ENCODE data around the gene SERPINA3. TPM values are rescaled to one million over a fixed set of nuclear protein-coding genes. Genes with fewer than 3 reads are reported as not detected.

SERPINA3 gene
- total RNA-seq, 1 experiment from 2014 or later = 0.17 TPM

GRCh38 chr14:94583557-94583956 is 28.6 kb upstream of the SERPINA3 start:
- POLR2A ChIA-PET (ENCODE audit: low non-redundant PET) = interaction anchor here (0.6 kb wide), 1 partner anchor 843 kb away, joined by 13 read pairs; no protein-coding TSS in a partner anchor
- intact Hi-C loops (cut with micrococcal nuclease; ENCODE audit: unreplicated experiment) = no loop called here
- no peaks in the 10 kb centered on the region for H3K27me3 ChIP-seq (replicated peaks; ENCODE audit: insufficient read depth, low read depth, low read length, poor library complexity)
- no peak for DNase-seq (ENCODE audit: low spot score)
- H3K27ac ChIP-seq (ENCODE audit: low read depth, low read length, poor library complexity, severe bottlenecking) = no peak overlapping the region
- H3K36me3 ChIP-seq (ENCODE audit: insufficient read depth, low read length, poor library complexity, severe bottlenecking) = no peaks in the 10 kb centered on the region
- no peaks in the 10 kb centered on the region for H3K9me3 ChIP-seq (ENCODE audit: low read depth, low read length, poor library complexity, severe bottlenecking)
- CTCF ChIA-PET = no interaction called here
- TF ChIP-seq, protein P1, sequence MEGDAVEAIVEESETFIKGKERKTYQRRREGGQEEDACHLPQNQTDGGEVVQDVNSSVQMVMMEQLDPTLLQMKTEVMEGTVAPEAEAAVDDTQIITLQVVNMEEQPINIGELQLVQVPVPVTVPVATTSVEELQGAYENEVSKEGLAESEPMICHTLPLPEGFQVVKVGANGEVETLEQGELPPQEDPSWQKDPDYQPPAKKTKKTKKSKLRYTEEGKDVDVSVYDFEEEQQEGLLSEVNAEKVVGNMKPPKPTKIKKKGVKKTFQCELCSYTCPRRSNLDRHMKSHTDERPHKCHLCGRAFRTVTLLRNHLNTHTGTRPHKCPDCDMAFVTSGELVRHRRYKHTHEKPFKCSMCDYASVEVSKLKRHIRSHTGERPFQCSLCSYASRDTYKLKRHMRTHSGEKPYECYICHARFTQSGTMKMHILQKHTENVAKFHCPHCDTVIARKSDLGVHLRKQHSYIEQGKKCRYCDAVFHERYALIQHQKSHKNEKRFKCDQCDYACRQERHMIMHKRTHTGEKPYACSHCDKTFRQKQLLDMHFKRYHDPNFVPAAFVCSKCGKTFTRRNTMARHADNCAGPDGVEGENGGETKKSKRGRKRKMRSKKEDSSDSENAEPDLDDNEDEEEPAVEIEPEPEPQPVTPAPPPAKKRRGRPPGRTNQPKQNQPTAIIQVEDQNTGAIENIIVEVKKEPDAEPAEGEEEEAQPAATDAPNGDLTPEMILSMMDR (conservative IDR thresholded peaks at IDR 0.05; ENCODE audit: low read depth, low read length) = no peak
- TF ChIP-seq EZH2 (IDR thresholded peaks at IDR 0.05; ENCODE audit: borderline replicate concordance, low read depth, low read length, poor library complexity, severe bottlenecking) = no peak
- no peaks in the 10 kb centered on the region for H3K4me1 ChIP-seq (ENCODE audit: insufficient read depth, low read length, poor library complexity, severe bottlenecking)
- no TSS peak for BruUV-seq (replicated peaks)
- no peak overlapping the region for H3K4me3 ChIP-seq (ENCODE audit: low read depth, low read length, poor library complexity, severe bottlenecking)

- BruUV-seq (replicated peaks) = no TSS peak
- Histone ChIP-seq H3K27me3 (replicated peaks; ENCODE audit: insufficient read depth, low read depth, low read length, poor library complexity) (no peaks in the 10 kb centered on the region), H3K27ac (ENCODE audit: low read depth, low read length, poor library complexity, severe bottlenecking) (no peak overlapping the region), H3K4me1 (ENCODE audit: insufficient read depth, low read length, poor library complexity, severe bottlenecking) (no peaks in the 10 kb centered on the region), H3K9me3 (ENCODE audit: low read depth, low read length, poor library complexity, severe bottlenecking) (no peaks in the 10 kb centered on the region), H3K4me3 (ENCODE audit: low read depth, low read length, poor library complexity, severe bottlenecking) (no peak overlapping the region), H3K36me3 (ENCODE audit: insufficient read depth, low read length, poor library complexity, severe bottlenecking) (no peaks in the 10 kb centered on the region)
- intact Hi-C loops (cut with micrococcal nuclease; ENCODE audit: unreplicated experiment) = no loop called here
- ChIA-PET POLR2A (ENCODE audit: low non-redundant PET) (no interaction called here), CTCF (no interaction called here)
- no peak for DNase-seq (ENCODE audit: low spot score)
- TF ChIP-seq EZH2 (IDR thresholded peaks at IDR 0.05; ENCODE audit: borderline replicate concordance, low read depth, low read length, poor library complexity, severe bottlenecking) = no peak
- TF ChIP-seq, protein P1 (conservative IDR thresholded peaks at IDR 0.05; ENCODE audit: low read depth, low read length) = no peak
These were observed 27.5 kb upstream of the SERPINA3 start for GRCh38 chr14:94584591-94585280.

GRCh38 chr14:94586635-94587034 is 25.6 kb upstream of the SERPINA3 start:
- Histone ChIP-seq H3K27ac (ENCODE audit: low read depth, low read length, poor library complexity, severe bottlenecking) (no peak overlapping the region), H3K4me3 (ENCODE audit: low read depth, low read length, poor library complexity, severe bottlenecking) (no peak overlapping the region), H3K27me3 (replicated peaks; ENCODE audit: insufficient read depth, low read depth, low read length, poor library complexity) (no peaks in the 10 kb centered on the region), H3K4me1 (ENCODE audit: insufficient read depth, low read length, poor library complexity, severe bottlenecking) (no peaks in the 10 kb centered on the region), H3K9me3 (ENCODE audit: low read depth, low read length, poor library complexity, severe bottlenecking) (no peaks in the 10 kb centered on the region), H3K36me3 (ENCODE audit: insufficient read depth, low read length, poor library complexity, severe bottlenecking) (no peaks in the 10 kb centered on the region)
- ChIA-PET POLR2A (ENCODE audit: low non-redundant PET) (no interaction called here), CTCF (no interaction called here)
- intact Hi-C loops (cut with micrococcal nuclease; ENCODE audit: unreplicated experiment) = no loop called here
- TF ChIP-seq, protein P1 (conservative IDR thresholded peaks at IDR 0.05; ENCODE audit: low read depth, low read length) = no peak
- no peak for TF ChIP-seq EZH2 (IDR thresholded peaks at IDR 0.05; ENCODE audit: borderline replicate concordance, low read depth, low read length, poor library complexity, severe bottlenecking)
- no peak for DNase-seq (ENCODE audit: low spot score)
- no TSS peak for BruUV-seq (replicated peaks)
